ENCODE results near the gene SLC27A5. TPM values are rescaled to one million over a fixed set of nuclear protein-coding genes. Genes with fewer than 3 reads are reported as not detected.

SLC27A5 gene
- total and polyA plus RNA-seq, 2 of the 13 experiments (the other 11 are each of a cell fraction or from before 2014, with no cell fraction given), result 30.3 to 40.2 TPM

DNA sequence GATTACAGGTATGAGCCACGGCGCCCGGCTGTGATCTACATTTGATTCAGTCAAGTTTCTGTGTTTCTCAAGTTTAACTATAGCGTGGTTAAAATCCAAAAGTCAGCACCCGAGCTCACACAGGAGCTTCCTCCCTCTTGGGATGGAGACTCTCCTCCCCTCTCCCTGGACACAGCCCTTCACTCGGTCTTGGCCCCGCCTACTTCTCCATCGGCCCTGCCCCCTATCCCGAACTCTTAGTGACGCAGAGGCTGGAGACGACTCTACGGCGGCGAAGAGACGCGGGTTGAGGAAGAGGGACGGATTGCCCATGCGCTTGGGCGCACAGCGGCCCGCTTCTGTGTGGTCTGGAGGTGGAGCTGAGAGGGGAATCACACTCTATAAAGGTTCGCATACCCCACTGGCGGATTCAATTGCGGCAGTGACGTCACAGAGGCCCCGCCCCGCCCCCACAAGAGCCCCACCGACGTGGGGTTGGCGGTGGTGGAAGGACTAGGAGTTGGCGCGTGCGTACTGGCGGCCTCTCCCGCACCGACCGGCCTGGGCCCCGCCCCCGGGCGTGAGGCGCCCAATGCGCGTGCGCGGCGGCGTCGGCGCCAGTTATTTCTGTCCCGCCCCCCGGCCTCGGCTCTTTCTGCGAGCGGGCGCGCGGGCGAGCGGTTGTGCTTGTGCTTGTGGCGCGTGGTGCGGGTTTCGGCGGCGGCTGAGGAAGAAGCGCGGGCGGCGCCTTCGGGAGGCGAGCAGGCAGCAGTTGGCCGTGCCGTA is 32.2 kb upstream of the SLC27A5 start, which contains the start of gene TRIM28 (continued):
- TF ChIP-seq, protein P1, sequence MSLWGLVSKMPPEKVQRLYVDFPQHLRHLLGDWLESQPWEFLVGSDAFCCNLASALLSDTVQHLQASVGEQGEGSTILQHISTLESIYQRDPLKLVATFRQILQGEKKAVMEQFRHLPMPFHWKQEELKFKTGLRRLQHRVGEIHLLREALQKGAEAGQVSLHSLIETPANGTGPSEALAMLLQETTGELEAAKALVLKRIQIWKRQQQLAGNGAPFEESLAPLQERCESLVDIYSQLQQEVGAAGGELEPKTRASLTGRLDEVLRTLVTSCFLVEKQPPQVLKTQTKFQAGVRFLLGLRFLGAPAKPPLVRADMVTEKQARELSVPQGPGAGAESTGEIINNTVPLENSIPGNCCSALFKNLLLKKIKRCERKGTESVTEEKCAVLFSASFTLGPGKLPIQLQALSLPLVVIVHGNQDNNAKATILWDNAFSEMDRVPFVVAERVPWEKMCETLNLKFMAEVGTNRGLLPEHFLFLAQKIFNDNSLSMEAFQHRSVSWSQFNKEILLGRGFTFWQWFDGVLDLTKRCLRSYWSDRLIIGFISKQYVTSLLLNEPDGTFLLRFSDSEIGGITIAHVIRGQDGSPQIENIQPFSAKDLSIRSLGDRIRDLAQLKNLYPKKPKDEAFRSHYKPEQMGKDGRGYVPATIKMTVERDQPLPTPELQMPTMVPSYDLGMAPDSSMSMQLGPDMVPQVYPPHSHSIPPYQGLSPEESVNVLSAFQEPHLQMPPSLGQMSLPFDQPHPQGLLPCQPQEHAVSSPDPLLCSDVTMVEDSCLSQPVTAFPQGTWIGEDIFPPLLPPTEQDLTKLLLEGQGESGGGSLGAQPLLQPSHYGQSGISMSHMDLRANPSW (CRISPR knock-in tag; IDR thresholded peaks at IDR 0.05; ENCODE audit: borderline replicate concordance), result peak; percentile 82; the same call in 1 of the 2 replicates
- TF ChIP-seq POGZ (CRISPR knock-in tag; IDR thresholded peaks at IDR 0.05), result 0 out of 2 replicates have a peak, but pooled peaks have one; percentile 6
- peak; percentile 81 for TF ChIP-seq THAP11 (CRISPR knock-in tag; IDR thresholded peaks at IDR 0.05)
- no peak for TF ChIP-seq MTF1 (CRISPR knock-in tag; IDR thresholded peaks at IDR 0.05)
- TF ChIP-seq, protein P2, sequence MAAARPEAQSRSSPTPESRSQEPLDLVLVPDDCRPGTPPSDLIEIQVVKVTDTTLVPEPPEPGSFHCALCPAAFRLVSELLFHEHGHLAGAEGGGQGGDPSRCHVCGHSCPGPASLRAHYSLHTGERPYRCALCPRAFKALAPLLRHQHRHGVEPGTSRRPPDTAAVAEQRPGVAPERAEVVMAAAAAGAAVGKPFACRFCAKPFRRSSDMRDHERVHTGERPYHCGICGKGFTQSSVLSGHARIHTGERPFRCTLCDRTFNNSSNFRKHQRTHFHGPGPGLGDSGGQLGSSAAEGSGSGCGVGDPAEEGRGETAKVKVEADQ (CRISPR knock-in tag; IDR thresholded peaks at IDR 0.05; ENCODE audit: borderline replicate concordance), result no peak
- no peak for TF ChIP-seq FOXA1 (IDR thresholded peaks at IDR 0.05)
- no peak for TF ChIP-seq FOXA1 (CRISPR knock-in tag; IDR thresholded peaks at IDR 0.05)
- TF ChIP-seq ZNF430 (CRISPR knock-in tag; IDR thresholded peaks at IDR 0.05), result 0 out of 2 replicates have a peak, but pooled peaks have one; percentile 71
- peak; percentile 58; the same call in 1 of the 2 replicates for TF ChIP-seq ZNF773 (CRISPR knock-in tag; IDR thresholded peaks at IDR 0.05; ENCODE audit: borderline replicate concordance)
- TF ChIP-seq, protein P3, sequence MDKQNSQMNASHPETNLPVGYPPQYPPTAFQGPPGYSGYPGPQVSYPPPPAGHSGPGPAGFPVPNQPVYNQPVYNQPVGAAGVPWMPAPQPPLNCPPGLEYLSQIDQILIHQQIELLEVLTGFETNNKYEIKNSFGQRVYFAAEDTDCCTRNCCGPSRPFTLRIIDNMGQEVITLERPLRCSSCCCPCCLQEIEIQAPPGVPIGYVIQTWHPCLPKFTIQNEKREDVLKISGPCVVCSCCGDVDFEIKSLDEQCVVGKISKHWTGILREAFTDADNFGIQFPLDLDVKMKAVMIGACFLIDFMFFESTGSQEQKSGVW (CRISPR knock-in tag; IDR thresholded peaks at IDR 0.05; ENCODE audit: borderline replicate concordance), result no peak
- TF ChIP-seq KDM3A (CRISPR knock-in tag; IDR thresholded peaks at IDR 0.05; ENCODE audit: low read depth), result no peak
- peak; percentile 64 for TF ChIP-seq NR2C2 (CRISPR knock-in tag; IDR thresholded peaks at IDR 0.05; ENCODE audit: borderline replicate concordance)
- TF ChIP-seq MXI1 (IDR thresholded peaks at IDR 0.05; ENCODE audit: borderline replicate concordance, low read depth, low read length), result peak; percentile 12; the same call in 1 of the 3 replicates
- TF ChIP-seq MIER3 (CRISPR knock-in tag; IDR thresholded peaks at IDR 0.05; ENCODE audit: borderline replicate concordance), result no peak
- TF ChIP-seq, protein P4, sequence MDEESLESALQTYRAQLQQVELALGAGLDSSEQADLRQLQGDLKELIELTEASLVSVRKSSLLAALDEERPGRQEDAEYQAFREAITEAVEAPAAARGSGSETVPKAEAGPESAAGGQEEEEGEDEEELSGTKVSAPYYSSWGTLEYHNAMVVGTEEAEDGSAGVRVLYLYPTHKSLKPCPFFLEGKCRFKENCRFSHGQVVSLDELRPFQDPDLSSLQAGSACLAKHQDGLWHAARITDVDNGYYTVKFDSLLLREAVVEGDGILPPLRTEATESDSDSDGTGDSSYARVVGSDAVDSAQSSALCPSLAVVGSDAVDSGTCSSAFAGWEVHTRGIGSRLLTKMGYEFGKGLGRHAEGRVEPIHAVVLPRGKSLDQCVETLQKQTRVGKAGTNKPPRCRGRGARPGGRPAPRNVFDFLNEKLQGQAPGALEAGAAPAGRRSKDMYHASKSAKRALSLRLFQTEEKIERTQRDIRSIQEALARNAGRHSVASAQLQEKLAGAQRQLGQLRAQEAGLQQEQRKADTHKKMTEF (CRISPR knock-in tag; IDR thresholded peaks at IDR 0.05), result peak; percentile 75
- TF ChIP-seq, protein P5, sequence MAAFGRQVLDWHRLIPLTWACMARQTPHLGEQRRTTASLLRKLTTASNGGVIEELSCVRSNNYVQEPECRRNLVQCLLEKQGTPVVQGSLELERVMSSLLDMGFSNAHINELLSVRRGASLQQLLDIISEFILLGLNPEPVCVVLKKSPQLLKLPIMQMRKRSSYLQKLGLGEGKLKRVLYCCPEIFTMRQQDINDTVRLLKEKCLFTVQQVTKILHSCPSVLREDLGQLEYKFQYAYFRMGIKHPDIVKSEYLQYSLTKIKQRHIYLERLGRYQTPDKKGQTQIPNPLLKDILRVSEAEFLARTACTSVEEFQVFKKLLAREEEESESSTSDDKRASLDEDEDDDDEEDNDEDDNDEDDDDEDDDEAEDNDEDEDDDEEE (CRISPR knock-in tag; IDR thresholded peaks at IDR 0.05), result no peak
- no peak for TF ChIP-seq ZNF564 (CRISPR knock-in tag; IDR thresholded peaks at IDR 0.05)
- TF ChIP-seq RARA (CRISPR knock-in tag; IDR thresholded peaks at IDR 0.05), result no peak; the same call in 1 of the 2 replicates

Measured in HepG2 (cell line).